Activated T-helper 17 cell treated with anti-CD3 and anti-CD28 coated beads, Interleukin-2, amount 50 U/mL, for 72 hours (primary cell): ENCODE data around the gene C16orf74. TPM values are rescaled to one million over a fixed set of nuclear protein-coding genes. Genes with fewer than 3 reads are reported as not detected.

ENCODE experiments used
- ATAC-seq: fragments of 150-1000 bp; cut with Tn5 transposase; replicated peaks from 2 replicates; pipeline ENCODE4 v1.10.0; 2021; ENCODE audit warnings: mild to moderate bottlenecking, moderate library complexity
- H3K27ac Mint-ChIP-seq: one replicate; pipeline ENCODE4 v1.8.0; 2022; ENCODE audit warnings: mixed read lengths
- H3K27me3 Mint-ChIP-seq: one replicate; pipeline ENCODE4 v1.8.0; 2022; ENCODE audit warnings: mixed read lengths
- H3K36me3 Mint-ChIP-seq: one replicate; pipeline ENCODE4 v1.8.0; 2022; ENCODE audit warnings: low read depth, mild to moderate bottlenecking, mixed read lengths
- H3K4me1 Mint-ChIP-seq: one replicate; pipeline ENCODE4 v1.8.0; 2022; ENCODE audit warnings: mixed read lengths
- H3K4me3 Mint-ChIP-seq: one replicate; pipeline ENCODE4 v1.8.0; 2022; ENCODE audit warnings: mild to moderate bottlenecking, mixed read lengths
- H3K9me3 Mint-ChIP-seq: one replicate; pipeline ENCODE4 v1.8.0; 2022; ENCODE audit warnings: mixed read lengths
- total RNA-seq, 2 donors: library from RNA; stranded (reverse); gene quantifications; one replicate each; pipeline ENCODE4 v1.2.3, GENCODE V29; 2022

The C16orf74 gene
- total RNA-seq, 2 donors from 2014 or later = 0.35 TPM; not detected in 1

DNA sequence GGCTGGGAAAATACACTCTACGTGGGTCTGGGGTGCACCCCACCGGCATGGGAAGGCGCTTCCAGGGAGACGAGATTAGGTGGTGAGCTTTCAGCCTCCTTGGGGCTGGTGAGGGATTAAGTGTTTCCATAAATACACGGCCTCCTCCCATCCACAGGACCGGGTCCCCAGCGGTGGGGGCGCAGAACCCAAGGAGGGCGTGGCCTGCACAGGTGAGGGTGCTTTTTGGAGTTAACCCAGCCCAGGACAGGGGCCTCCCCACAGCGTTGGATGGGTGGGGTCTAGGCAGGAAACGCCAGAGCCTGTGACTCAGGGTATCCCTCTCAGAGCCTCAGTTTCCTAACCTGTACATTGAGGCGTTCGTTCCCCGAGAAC is 1.1 kb downstream of the C16orf74 start:
- H3K9me3 Mint-ChIP-seq = no peaks in the 10 kb centered on the region
- ATAC-seq = no peak
- no peaks in the 10 kb centered on the region for H3K36me3 Mint-ChIP-seq
- H3K4me3 Mint-ChIP-seq = peak overlapping the region; percentile 68
- H3K4me1 Mint-ChIP-seq = no peaks in the 10 kb centered on the region
- H3K27me3 Mint-ChIP-seq = peaks cover 15% of the 10 kb centered on the region
- H3K27ac Mint-ChIP-seq = no peak overlapping the region

DNA sequence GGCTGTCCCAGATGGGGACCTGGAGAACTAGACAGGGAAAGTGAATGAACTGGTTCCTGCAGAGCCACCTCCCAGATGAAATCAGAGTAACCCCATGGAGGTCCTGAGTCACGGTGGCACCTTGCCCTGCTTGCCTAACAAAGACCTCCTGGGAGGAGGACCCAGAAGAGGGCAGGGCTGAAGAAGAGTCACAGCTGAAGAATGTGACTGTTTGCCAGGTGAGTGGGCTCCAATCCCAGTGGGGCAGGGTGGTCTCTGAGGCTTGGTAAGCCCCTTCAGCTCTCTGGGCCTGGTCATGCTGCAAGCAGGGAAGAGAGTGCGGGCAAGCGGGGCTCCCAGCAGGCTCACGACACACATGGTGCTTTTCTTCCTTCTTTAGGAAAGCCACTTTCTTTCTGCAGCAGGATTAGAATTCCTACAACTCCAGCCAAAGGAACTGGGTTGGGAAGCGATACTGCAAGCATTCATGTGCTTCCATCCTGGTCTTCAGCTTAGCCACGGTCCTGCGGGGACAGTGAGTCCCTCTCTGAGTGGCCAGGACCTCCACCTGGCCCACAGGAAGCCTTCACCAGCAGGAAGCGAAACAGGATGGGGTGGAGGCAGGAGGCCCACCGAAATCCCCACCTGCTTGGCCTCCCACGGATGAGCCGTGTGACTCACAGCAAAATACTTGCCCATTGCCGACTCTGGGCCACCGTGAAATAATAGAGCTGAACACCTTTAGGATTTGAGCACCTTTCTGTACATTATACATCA is 4.3 kb downstream of the C16orf74 start:
- peaks cover 8% of the 10 kb centered on the region for H3K27me3 Mint-ChIP-seq
- ATAC-seq = peak; percentile 41
- H3K9me3 Mint-ChIP-seq = no peaks in the 10 kb centered on the region

DNA sequence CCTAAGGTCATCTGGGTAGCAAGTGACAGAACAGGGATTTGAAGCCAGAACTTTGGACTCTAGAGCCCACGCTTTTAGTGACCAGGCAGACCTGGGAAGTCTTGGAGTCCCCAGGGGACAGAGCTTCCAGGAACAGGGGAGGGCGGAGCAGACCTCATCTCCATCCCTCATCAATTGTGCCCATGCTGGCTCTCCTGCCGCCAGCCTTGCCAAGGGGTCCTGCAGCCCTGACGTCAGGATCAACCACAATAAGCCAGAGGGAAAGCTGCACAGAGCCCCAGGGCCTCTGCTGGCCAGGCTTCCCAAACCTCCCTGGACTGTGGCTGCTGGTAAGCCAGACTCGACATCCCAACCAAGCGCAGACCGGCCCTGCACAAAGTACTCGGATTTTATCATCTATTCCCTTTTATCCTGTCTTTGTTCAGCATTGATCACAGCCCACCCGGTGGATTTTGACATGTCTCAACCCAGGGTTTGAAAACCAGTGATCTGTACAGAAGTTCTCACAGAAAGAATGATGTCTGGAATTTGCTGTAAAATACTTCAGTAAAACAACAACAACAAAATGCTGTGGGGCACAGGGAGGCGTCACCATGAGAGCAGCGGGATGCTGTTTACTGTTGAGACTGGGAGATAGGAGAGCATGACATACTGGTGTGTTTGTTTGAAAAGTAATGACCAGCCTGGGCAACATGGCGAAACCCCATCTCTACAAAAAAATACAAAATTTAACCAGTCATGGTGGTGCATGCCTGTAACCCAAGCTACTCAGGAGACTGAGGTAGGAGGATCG is 11.8 kb downstream of the C16orf74 start:
- H3K4me1 Mint-ChIP-seq = peaks cover 5% of the 10 kb centered on the region
- no peaks in the 10 kb centered on the region for H3K36me3 Mint-ChIP-seq
- ATAC-seq = no peak
- no peaks in the 10 kb centered on the region for H3K9me3 Mint-ChIP-seq
- no peak overlapping the region for H3K4me3 Mint-ChIP-seq
- H3K27me3 Mint-ChIP-seq = no peaks in the 10 kb centered on the region
- no peak overlapping the region for H3K27ac Mint-ChIP-seq

More for the DNA sequence above, 4.3 kb downstream of the C16orf74 start:
- Mint-ChIP-seq H3K4me1 (no peaks in the 10 kb centered on the region), H3K27ac (no peak overlapping the region), H3K36me3 (no peaks in the 10 kb centered on the region), H3K4me3 (no peak overlapping the region)

DNA sequence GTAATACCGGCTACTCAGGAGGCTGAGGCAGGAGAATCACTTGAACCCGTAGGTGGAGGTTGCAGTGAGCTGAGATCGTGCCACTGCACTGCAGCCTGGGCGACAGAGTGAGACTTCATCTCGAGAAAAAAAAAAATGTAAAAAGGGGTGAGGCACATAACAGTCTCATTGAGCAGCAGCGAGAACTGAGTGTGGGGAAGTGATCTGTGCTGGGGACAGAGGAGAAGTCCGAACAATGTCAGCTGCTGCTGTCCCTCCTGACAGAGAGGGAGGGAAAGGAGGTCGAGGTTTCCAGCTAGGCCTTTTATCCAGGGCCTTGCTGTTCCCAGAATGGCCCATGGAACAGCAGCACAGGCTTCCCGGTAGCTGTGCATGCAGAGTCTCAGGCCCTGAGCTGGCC is 14.0 kb downstream of the C16orf74 start:
- ATAC-seq = no peak
- H3K4me1 Mint-ChIP-seq = peaks cover 5% of the 10 kb centered on the region
- H3K27me3 Mint-ChIP-seq = no peaks in the 10 kb centered on the region
- no peaks in the 10 kb centered on the region for H3K36me3 Mint-ChIP-seq
- H3K9me3 Mint-ChIP-seq = no peaks in the 10 kb centered on the region
- no peak overlapping the region for H3K4me3 Mint-ChIP-seq
- no peak overlapping the region for H3K27ac Mint-ChIP-seq

DNA sequence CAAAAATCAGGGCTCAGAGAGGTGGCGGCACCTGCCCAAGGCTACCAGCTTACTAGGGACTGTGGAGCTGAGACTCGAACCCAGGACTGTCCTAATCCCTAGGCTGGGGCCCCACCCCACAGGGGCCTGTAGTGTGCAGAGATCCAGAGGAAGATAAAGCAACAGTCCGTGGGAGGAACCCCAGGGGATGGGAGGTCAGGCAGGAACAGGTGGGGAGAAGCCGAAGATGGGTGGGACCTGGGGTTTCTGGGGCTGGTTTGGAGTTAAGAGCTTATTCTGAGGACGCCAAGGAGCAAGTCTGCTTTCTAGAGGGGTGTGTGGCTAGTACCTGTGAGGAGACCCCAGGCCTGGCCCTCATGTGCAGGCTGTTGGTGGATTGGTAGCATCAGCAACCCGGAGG is 14.9 kb downstream of the C16orf74 start:
- H3K4me3 Mint-ChIP-seq = peak overlapping the region; percentile 33
- peak overlapping the region; percentile 48 for H3K27ac Mint-ChIP-seq
- ATAC-seq = no peak

DNA sequence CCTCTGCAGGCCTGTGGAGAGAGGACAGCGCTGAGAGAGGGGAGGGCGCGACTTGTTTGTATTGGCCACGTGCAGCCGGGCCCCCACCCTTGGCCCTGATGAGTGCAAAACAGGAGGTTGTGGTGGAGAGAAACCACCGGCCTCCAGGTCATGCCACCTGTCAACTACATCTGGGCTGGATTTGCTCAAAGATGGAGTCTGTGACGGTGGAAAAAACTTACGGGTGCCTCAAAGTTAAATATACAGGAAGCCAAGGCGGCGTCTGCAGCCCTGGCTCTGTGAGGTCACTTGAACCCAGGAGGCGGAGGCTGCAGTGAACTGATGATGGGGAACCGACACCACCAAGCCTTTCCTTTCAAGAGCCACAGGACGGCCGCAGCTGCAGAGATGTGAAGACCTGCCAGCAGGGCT is 15.7 kb downstream of the C16orf74 start:
- ATAC-seq = peak; percentile 52
- H3K27me3 Mint-ChIP-seq = no peaks in the 10 kb centered on the region
- peak overlapping the region; percentile 33 for H3K4me3 Mint-ChIP-seq
- H3K9me3 Mint-ChIP-seq = no peaks in the 10 kb centered on the region
- H3K4me1 Mint-ChIP-seq = peaks cover 5% of the 10 kb centered on the region
- H3K36me3 Mint-ChIP-seq = no peaks in the 10 kb centered on the region
- H3K27ac Mint-ChIP-seq = no peak overlapping the region

More for the DNA sequence above, 14.9 kb downstream of the C16orf74 start:
- H3K27me3 Mint-ChIP-seq = no peaks in the 10 kb centered on the region
- peaks cover 5% of the 10 kb centered on the region for H3K4me1 Mint-ChIP-seq
- H3K36me3 Mint-ChIP-seq = no peaks in the 10 kb centered on the region
- no peaks in the 10 kb centered on the region for H3K9me3 Mint-ChIP-seq

DNA sequence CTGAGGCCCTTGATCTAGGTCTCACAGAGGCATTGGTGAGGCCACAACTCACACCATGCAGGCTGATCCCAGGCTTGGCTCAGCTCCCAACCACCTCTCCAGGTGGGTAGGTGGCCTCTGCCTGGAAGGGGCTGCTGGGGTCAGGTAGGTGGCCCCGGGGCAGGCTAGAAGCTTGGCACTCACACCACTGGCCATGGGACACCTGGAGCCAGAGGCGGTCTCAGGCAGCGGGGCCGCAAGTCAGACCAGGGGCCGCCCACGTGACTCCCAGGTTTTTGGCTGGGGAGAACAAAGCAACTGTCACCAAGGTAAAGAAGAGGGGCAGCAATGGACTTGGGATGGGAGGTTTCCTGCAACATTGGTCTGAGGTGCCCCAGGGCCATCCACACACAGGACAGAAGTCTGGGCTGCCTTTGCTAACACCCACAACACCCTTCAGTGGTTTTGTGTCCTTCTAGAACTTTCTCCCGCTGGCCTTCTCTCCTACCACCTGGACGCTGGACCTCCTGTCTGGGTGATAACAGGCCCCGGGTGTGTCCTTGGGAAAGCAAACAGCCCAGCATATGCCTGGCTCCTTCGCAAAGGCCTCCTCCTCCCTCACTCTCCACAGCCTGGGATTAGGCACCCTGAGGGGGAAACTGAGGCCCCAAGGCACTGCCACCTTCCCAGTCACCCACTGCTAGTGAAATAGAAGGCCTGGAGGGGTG is 16.4 kb downstream of the C16orf74 start:
- H3K36me3 Mint-ChIP-seq = no peaks in the 10 kb centered on the region
- no peaks in the 10 kb centered on the region for H3K9me3 Mint-ChIP-seq
- H3K4me3 Mint-ChIP-seq = no peak overlapping the region
- peaks cover 5% of the 10 kb centered on the region for H3K4me1 Mint-ChIP-seq
- H3K27ac Mint-ChIP-seq = no peak overlapping the region
- ATAC-seq = no peak
- H3K27me3 Mint-ChIP-seq = no peaks in the 10 kb centered on the region

DNA sequence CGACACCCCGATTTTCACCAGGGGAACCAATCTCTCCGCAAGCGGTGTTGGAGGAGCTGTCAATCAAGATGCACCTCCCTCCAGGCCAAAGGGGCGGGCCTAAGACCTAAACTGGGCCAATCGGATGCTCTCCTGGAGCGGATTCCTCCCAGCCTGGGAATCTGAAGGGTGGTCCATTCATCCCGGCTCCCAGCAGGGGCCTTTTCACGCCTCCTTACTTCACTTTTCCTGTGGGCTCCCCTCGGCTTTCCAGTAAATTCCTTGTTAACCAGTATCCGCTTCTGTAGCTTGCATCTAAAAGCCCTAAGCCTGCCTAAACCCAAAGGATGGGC is 17.1 kb downstream of the C16orf74 start:
- Mint-ChIP-seq H3K27me3 (no peaks in the 10 kb centered on the region), H3K36me3 (no peaks in the 10 kb centered on the region), H3K4me3 (no peak overlapping the region), H3K9me3 (no peaks in the 10 kb centered on the region), H3K27ac (no peak overlapping the region), H3K4me1 (peaks cover 5% of the 10 kb centered on the region)
- no peak for ATAC-seq

DNA sequence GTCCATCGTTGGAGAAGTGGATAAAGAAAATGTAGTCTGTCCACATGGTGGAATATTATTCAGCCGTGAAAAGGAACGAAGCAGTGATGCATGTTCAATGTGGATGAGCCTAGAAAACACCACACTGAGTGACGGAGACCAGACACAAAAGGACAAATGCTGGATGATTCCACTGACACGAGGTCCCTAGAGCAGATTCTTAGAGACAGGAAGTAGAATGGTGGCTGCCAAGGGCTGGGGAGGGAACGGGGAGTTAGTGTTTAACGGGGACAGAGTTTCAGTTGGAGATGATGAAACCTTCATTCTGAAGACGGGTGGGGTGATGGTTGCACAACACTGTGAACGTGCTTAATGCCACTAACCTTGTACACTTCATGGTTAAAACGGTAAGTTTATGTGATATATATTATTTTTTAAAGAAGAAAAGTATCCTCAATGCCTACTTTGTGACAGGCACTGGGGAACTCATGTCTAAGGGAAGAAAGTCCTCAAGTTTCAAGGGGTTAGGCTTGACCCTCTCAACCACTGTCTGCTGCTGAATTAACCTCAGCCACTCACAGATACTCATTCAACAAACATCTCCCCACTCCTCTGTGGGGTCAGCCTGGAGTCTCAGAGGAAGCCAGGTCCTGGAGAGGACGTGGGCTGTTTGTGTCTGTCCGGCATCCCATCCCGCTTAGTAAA is 17.6 kb downstream of the C16orf74 start:
- Mint-ChIP-seq H3K9me3 (no peaks in the 10 kb centered on the region), H3K4me1 (peaks cover 5% of the 10 kb centered on the region), H3K4me3 (no peak overlapping the region), H3K27me3 (no peaks in the 10 kb centered on the region), H3K36me3 (no peaks in the 10 kb centered on the region), H3K27ac (no peak overlapping the region)
- no peak for ATAC-seq

DNA sequence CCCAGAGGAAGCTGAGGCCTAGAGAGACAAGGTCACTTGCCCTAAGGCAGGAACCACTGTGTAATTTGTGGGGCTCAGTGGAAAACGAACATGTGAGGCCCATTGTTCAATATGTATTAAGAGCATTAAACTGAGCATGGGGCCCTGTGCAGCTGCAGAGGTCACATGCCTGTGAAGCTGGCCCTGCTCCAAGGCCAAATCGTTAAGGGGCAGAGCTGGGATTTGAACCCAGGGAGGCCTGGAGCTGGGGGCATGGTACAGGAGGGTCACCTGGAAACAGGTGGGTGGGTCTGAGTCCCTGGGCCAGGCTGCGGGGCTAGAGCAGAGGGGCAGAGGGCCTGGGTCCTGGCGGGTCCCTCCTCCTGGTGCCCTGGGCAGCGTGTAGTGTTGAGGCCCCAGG is 19.7 kb downstream of the C16orf74 start:
- no peaks in the 10 kb centered on the region for H3K27me3 Mint-ChIP-seq
- no peak overlapping the region for H3K27ac Mint-ChIP-seq
- H3K4me3 Mint-ChIP-seq = no peak overlapping the region
- no peaks in the 10 kb centered on the region for H3K9me3 Mint-ChIP-seq
- no peaks in the 10 kb centered on the region for H3K36me3 Mint-ChIP-seq
- H3K4me1 Mint-ChIP-seq = peaks cover 5% of the 10 kb centered on the region
- ATAC-seq = no peak

DNA sequence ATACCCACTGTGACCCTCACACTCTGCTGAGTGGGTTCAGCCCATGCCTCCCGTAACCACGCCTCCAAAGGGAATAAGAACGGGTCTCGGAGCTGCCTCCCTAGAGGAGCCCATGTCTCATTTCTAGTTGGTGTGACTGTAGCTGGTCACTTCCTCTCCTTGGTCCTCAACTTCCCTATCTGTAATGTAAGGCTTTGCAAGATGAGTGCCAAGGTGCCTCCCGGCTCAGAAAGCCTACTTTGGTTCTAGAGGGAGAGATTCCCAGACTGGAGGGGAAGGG is 20.8 kb downstream of the C16orf74 start:
- Mint-ChIP-seq H3K27me3 (no peaks in the 10 kb centered on the region), H3K4me3 (no peak overlapping the region)
- no peak for ATAC-seq

DNA sequence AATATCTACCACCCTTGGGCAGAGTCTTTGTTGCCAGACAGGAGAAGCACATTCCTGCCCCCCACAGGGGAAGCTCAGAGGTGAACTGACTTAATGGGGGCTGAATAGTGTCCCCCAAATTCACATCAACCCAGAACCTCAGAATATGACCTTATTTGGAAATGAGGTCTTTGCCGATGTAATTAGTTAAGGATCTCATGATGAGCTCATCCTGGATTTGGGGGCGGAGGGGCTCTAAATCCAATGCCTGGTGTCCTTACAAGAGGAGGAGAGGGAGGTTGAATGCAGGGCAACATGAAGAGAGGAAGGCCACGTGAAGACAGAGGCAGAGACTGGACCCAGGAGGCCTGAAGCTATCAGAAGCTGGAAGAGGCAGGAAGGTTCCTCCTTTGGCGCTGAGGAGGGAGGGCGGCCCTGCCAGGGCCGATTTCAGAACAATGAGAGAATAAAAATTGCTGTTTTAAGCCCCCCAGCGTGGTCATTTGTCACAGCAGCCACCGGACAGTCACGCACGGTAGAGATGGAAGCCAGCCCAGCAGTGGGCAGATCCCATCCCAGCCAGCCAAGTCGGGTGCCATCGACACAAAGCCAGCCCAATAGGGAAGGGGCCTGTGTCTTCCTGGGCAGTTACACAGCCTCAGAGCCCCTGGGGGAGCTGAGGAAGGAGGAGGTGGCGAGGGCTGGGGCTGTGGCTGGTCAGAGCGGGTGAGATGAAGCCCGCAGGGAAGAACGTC is 21.3 kb downstream of the C16orf74 start:
- H3K9me3 Mint-ChIP-seq = no peaks in the 10 kb centered on the region
- no peak overlapping the region for H3K4me3 Mint-ChIP-seq
- H3K27me3 Mint-ChIP-seq = no peaks in the 10 kb centered on the region
- no peak overlapping the region for H3K27ac Mint-ChIP-seq
- H3K36me3 Mint-ChIP-seq = no peaks in the 10 kb centered on the region
- H3K4me1 Mint-ChIP-seq = no peaks in the 10 kb centered on the region
- ATAC-seq = no peak

More for the DNA sequence above, 20.8 kb downstream of the C16orf74 start:
- H3K36me3 Mint-ChIP-seq = no peaks in the 10 kb centered on the region
- no peak overlapping the region for H3K27ac Mint-ChIP-seq
- H3K4me1 Mint-ChIP-seq = no peaks in the 10 kb centered on the region
- no peaks in the 10 kb centered on the region for H3K9me3 Mint-ChIP-seq

DNA sequence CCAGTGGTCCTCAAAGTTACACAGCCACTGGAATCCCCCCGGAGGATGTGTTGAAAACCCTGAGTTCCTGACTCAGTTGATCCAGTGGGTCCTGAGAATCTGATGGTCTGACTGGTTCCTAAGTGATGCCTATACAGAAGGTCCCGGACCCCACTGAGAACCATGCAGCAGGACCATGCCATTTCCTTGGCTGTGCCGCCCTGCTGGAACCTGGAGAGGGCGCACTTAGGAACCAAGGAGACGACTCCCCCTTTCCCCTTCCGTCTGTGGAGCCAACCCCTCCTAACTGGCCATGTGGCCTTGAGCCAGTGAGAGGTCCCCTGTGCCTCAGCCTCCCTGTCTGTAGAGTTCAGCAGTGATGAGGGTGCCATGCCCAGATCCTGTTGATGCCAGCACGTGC is 22.0 kb downstream of the C16orf74 start:
- H3K9me3 Mint-ChIP-seq = no peaks in the 10 kb centered on the region
- H3K27ac Mint-ChIP-seq = no peak overlapping the region
- H3K4me1 Mint-ChIP-seq = no peaks in the 10 kb centered on the region
- no peak overlapping the region for H3K4me3 Mint-ChIP-seq
- peaks cover 3% of the 10 kb centered on the region for H3K27me3 Mint-ChIP-seq
- no peak for ATAC-seq
- H3K36me3 Mint-ChIP-seq = no peaks in the 10 kb centered on the region

DNA sequence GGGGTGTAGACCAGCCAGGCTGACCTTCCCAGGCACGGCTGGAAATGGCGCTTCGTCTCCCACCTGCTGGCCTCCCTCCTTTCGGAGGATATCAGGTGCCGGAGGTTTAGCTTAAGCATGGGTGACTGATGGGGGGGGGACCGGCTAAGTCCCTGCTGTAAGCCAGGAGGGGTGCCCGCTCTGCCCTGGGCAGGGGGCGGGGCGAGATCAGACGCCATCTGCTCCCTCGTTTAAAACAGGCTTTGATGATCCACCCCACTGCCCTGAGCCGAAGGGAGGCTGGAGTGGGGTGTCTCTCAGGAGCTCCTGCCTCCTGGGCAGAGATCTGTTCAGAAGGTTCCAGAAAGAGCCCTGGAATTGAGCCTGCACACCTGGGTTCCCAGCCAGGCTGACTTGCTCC is 26.0 kb downstream of the C16orf74 start:
- H3K27me3 Mint-ChIP-seq = peaks cover 3% of the 10 kb centered on the region
- H3K4me3 Mint-ChIP-seq = no peak overlapping the region
- no peak overlapping the region for H3K27ac Mint-ChIP-seq
- ATAC-seq = no peak
- no peaks in the 10 kb centered on the region for H3K4me1 Mint-ChIP-seq
- no peaks in the 10 kb centered on the region for H3K36me3 Mint-ChIP-seq
- no peaks in the 10 kb centered on the region for H3K9me3 Mint-ChIP-seq
